UCSD-AML1 (cell line): ENCODE results near the gene METTL6.
"Not testable (repeated sequence)": the region's sequence is repeated elsewhere in the genome, so short reads cannot be mapped to it uniquely, and the experiment has no call there.

Source experiments
- DNase-seq: peaks from one replicate; lab custom pipeline; 2025; ENCODE audit not compliant: unreplicated experiment; lab: John Stamatoyannopoulos, UW

The METTL6 gene

GRCh38 chr3:15427182-15427880, at the start of gene METTL6, which contains the start of gene EAF1:
TSS of gene METTL6 (minus strand) at chr3:15427544. CDS start at chr3:15426511, 1,033 bp downstream.
TSS of gene EAF1 (plus strand) at chr3:15427598. CDS start at chr3:15427780, 182 bp downstream.
- peak; percentile 86 for DNase-seq

- no peak for DNase-seq
Measured at GRCh38 chr3:15476378-15476777, 49.0 kb upstream of the METTL6 start.

- DNase-seq, result no peak
Measured at GRCh38 chr3:15475161-15475560, 47.8 kb upstream of the METTL6 start.

GRCh38 chr3:15471861-15472260, 44.5 kb upstream of the METTL6 start:
- no peak for DNase-seq

GRCh38 chr3:15470849-15471248, 43.5 kb upstream of the METTL6 start:
- DNase-seq, result no peak

GRCh38 chr3:15470261-15470660, 42.9 kb upstream of the METTL6 start:
- no peak for DNase-seq

GRCh38 chr3:15467227-15468181, 40.2 kb upstream of the METTL6 start:
- DNase-seq, result peak; percentile 34

- DNase-seq, result no peak
Measured at GRCh38 chr3:15465876-15466585, 38.7 kb upstream of the METTL6 start.

GRCh38 chr3:15462451-15462850, 35.1 kb upstream of the METTL6 start:
- DNase-seq, result peak; percentile 36

GRCh38 chr3:15460891-15461531, 33.7 kb upstream of the METTL6 start:
- DNase-seq, result peak; percentile 80

GRCh38 chr3:15458212-15458780, 31.0 kb upstream of the METTL6 start:
- no peak for DNase-seq

GRCh38 chr3:15456915-15457314, 29.6 kb upstream of the METTL6 start:
- not testable (repeated sequence) for DNase-seq

- DNase-seq, result no peak
Measured at GRCh38 chr3:15456321-15456720, 29.0 kb upstream of the METTL6 start.

GRCh38 chr3:15455756-15456155, 28.4 kb upstream of the METTL6 start:
- DNase-seq, result no peak

GRCh38 chr3:15454965-15455364, 27.6 kb upstream of the METTL6 start:
- no peak for DNase-seq

GRCh38 chr3:15453991-15454625, 26.8 kb upstream of the METTL6 start:
- DNase-seq, result no peak

GRCh38 chr3:15453501-15453900, 26.2 kb upstream of the METTL6 start:
- DNase-seq, result no peak

- no peak for DNase-seq
Measured at GRCh38 chr3:15452961-15453360, 25.6 kb upstream of the METTL6 start.

GRCh38 chr3:15452156-15452555, 24.8 kb upstream of the METTL6 start:
- no peak for DNase-seq
